ENCODE data around the gene PGBD1. TPM values are rescaled to one million over a fixed set of nuclear protein-coding genes. Genes with fewer than 3 reads are reported as not detected.

PGBD1 gene
- total and polyA plus RNA-seq, 5 donors from 2014 or later: 0.09 to 1.0 (median 0.42) TPM

- Mint-ChIP-seq H3K4me1 (peaks cover 0 to 6% (median 0%) of the 10 kb centered on the region in 4 donors), H3K27ac (peak within 1 kb of the TSS in 1 of 3 donors; percentile 7), H3K36me3 (no peaks in the 10 kb centered on the region), H3K4me3 (no peak within 1 kb of the TSS), H3K27me3 (peaks cover 17% of the 10 kb centered on the region), H3K9me3 (peaks cover 0 to 11% (median 7%) of the 10 kb centered on the region in 7 donors)
- peak; percentile 72 to 91 (median 77) for DNase-seq
- Histone ChIP-seq H3K4me1 (ENCODE audit: control insufficient read depth, insufficient read depth, low read length, poor library complexity, severe bottlenecking) (peaks cover 20% of the 10 kb centered on the region), H3K36me3 (ENCODE audit: control insufficient read depth, insufficient read depth, low read length) (no peaks in the 10 kb centered on the region), H3K9me3 (ENCODE audit: control insufficient read depth in 2 of 2, low read length in 2 of 2) (peaks cover 9 to 11% of the 10 kb centered on the region in 2 experiments), H3K27ac (ENCODE audit: insufficient read depth, low read length, poor library complexity, severe bottlenecking) (peak within 1 kb of the TSS; percentile 84), H3K4me3 (ENCODE audit: low read depth, low read length) (peak within 1 kb of the TSS; percentile 87), H3K27me3 (ENCODE audit: control insufficient read depth, insufficient read depth, low read length) (peaks cover 4% of the 10 kb centered on the region)
- ATAC-seq (ENCODE audit: low read depth in 2 of 2): peak; percentile 90 to 92
These were observed 54.4 kb downstream of the PGBD1 start, which contains the start of gene ZSCAN31 for GRCh38 chr6:28335564-28336283. ZSCAN31 (minus strand) TSS chr6:28336148; CDS start chr6:28329683, 6,465 bp downstream.

GRCh38 chr6:28336284-28337120 lies 55.1 kb downstream of the PGBD1 start:
- Mint-ChIP-seq H3K27me3 (peaks cover 19% of the 10 kb centered on the region), H3K36me3 (no peaks in the 10 kb centered on the region), H3K4me3 (no peak overlapping the region), H3K9me3 (peaks cover 0 to 14% (median 7%) of the 10 kb centered on the region in 7 donors), H3K4me1 (peaks cover 0 to 6% (median 0%) of the 10 kb centered on the region in 4 donors), H3K27ac (no peak overlapping the region)
- peak in 1 of 2 donors; percentile 25 for ATAC-seq (ENCODE audit: low read depth in 2 of 2)
- H3K36me3 ChIP-seq (ENCODE audit: control insufficient read depth, insufficient read depth, low read length): no peaks in the 10 kb centered on the region
- H3K4me1 ChIP-seq (ENCODE audit: control insufficient read depth, insufficient read depth, low read length, poor library complexity, severe bottlenecking): peaks cover 20% of the 10 kb centered on the region
- H3K4me3 ChIP-seq (ENCODE audit: low read depth, low read length): peak overlapping the region; percentile 87
- H3K27me3 ChIP-seq (ENCODE audit: control insufficient read depth, insufficient read depth, low read length): peaks cover 8% of the 10 kb centered on the region
- H3K9me3 ChIP-seq (ENCODE audit: control insufficient read depth in 2 of 2, low read length in 2 of 2): peaks cover 14% of the 10 kb centered on the region in 2 experiments
- DNase-seq: peak in 2 of 3 donors; percentile 30 to 47
- peak overlapping the region; percentile 84 for H3K27ac ChIP-seq (ENCODE audit: insufficient read depth, low read length, poor library complexity, severe bottlenecking)

DNA sequence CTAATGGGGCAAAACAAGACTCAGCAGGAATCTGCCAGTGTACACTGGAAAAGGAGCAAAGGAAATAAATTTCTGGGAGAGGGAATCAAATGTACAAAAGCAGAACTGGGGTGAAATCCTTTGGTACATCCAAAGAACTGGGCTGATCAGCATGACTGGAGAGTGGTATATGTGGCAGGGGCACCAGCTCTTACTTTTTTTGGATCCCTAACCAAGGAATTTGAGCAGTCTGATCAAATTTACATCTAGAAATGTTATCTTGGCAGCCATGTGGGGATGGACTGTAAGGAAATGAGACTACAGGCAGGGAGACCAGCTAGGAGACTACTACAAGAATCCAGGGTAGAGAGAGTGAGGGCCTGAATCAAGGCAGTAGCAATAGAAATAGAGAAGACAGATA lies 55.7 kb downstream of the PGBD1 start:
- H3K27me3 ChIP-seq (ENCODE audit: control insufficient read depth, insufficient read depth, low read length): peaks cover 8% of the 10 kb centered on the region
- no peak overlapping the region for H3K27ac ChIP-seq (ENCODE audit: insufficient read depth, low read length, poor library complexity, severe bottlenecking)
- no peak overlapping the region for H3K27ac Mint-ChIP-seq
- no peaks in the 10 kb centered on the region for H3K36me3 ChIP-seq (ENCODE audit: control insufficient read depth, insufficient read depth, low read length)
- DNase-seq (no peak), ATAC-seq (ENCODE audit: low read depth in 2 of 2) (no peak)
- H3K9me3 ChIP-seq (ENCODE audit: control insufficient read depth in 2 of 2, low read length in 2 of 2): peaks cover 14% of the 10 kb centered on the region in 2 experiments
- H3K4me3 Mint-ChIP-seq: no peak overlapping the region
- peak overlapping the region; percentile 87 for H3K4me3 ChIP-seq (ENCODE audit: low read depth, low read length)
- no peaks in the 10 kb centered on the region for H3K36me3 Mint-ChIP-seq
- peaks cover 20% of the 10 kb centered on the region for H3K4me1 ChIP-seq (ENCODE audit: control insufficient read depth, insufficient read depth, low read length, poor library complexity, severe bottlenecking)
- peaks cover 0 to 6% (median 0%) of the 10 kb centered on the region in 4 donors for H3K4me1 Mint-ChIP-seq
- H3K27me3 Mint-ChIP-seq: peaks cover 19% of the 10 kb centered on the region
- peaks cover 0 to 14% (median 7%) of the 10 kb centered on the region in 7 donors for H3K9me3 Mint-ChIP-seq

DNA sequence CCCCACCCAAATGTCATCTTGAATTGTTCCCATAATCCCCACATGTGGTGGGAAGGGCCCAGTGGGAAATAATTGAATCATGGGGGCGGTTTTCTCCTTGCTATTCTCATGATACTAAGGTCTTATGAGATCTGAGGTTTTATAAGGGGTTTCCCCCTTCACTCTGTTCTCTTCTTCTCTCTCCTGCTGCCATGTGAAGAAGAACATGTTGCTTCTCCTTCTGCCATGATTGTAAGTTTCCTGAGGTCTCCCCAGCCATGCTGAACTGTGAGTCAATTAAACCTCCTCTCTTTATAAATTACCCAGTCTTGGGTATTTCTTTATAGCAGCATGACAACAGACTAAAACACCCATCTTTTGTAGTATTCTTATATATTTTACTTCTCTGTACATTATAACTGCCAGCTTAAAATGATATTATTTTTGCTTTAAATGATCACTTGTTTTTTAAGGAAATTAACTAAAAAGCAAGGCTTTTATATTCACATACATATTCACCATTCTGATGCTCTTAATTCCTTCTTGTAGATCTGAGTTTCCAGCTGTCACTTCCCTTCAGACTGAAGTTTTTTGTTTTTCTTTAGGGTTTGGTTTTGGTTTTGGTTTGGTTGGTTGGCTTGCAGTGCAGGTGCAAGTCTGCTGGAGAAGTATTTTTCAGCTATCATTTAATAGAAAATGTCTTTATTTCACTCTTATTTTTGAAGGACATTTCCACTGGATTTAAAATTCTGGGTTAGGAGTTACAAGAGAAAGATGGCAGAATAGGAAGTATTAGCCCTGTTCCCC lies 59.1 kb downstream of the PGBD1 start:
- H3K4me1 ChIP-seq (ENCODE audit: control insufficient read depth, insufficient read depth, low read length, poor library complexity, severe bottlenecking): peaks cover 15% of the 10 kb centered on the region
- Mint-ChIP-seq H3K36me3 (no peaks in the 10 kb centered on the region), H3K9me3 (peaks cover 0 to 14% (median 7%) of the 10 kb centered on the region in 7 donors), H3K27me3 (peaks cover 27% of the 10 kb centered on the region), H3K27ac (no peak overlapping the region), H3K4me1 (no peaks in the 10 kb centered on the region), H3K4me3 (peak overlapping the region in 1 of 4 donors; percentile 34)
- H3K27me3 ChIP-seq (ENCODE audit: control insufficient read depth, insufficient read depth, low read length): peaks cover 11% of the 10 kb centered on the region
- ATAC-seq (ENCODE audit: low read depth in 2 of 2) (no peak), DNase-seq (peak in 1 of 3 donors; percentile 16)
- peaks cover 14% of the 10 kb centered on the region in 2 experiments for H3K9me3 ChIP-seq (ENCODE audit: control insufficient read depth in 2 of 2, low read length in 2 of 2)
- H3K27ac ChIP-seq (ENCODE audit: insufficient read depth, low read length, poor library complexity, severe bottlenecking): no peak overlapping the region
- H3K4me3 ChIP-seq (ENCODE audit: low read depth, low read length): no peak overlapping the region
- H3K36me3 ChIP-seq (ENCODE audit: control insufficient read depth, insufficient read depth, low read length): no peaks in the 10 kb centered on the region

DNA sequence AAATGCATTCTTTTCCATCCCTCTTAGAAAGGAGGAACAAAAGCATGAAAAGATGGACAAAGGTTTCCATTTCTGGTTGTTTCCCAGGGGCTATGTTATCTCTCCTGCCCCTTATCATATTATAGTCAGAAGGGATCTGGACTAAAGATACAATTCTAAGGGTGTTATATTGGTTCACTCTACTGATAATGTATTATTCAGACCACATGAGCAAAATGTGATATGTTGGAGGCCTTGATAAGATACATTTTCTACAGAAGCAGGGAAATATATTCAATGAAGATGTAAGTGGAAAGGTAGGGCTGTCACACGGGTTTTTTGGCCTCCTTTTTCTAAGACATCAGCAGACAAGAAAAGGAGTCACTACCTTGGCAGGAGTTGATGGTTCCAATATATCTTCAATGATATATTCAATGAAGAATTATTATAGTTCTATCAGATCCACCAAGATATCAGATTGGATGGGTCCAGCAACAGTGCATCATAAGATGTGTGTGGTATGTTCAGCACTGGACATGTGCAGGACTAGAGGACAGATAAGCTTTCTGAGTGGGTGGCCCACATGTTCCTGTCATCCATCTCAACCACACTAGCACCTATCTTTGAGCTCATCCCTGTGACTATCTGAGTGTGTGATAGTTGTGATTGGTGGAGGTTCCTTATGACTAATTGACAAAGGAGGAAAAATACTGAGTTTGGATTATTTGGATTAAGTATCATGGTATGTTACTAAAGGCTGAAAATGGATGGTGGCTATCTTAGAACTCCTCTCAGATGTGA lies 62.7 kb downstream of the PGBD1 start:
- H3K36me3 ChIP-seq (ENCODE audit: control insufficient read depth, insufficient read depth, low read length): no peaks in the 10 kb centered on the region
- no peak overlapping the region for H3K27ac Mint-ChIP-seq
- no peak for ATAC-seq (ENCODE audit: low read depth in 2 of 2)
- H3K27me3 Mint-ChIP-seq: peaks cover 51% of the 10 kb centered on the region
- no peak overlapping the region for H3K27ac ChIP-seq (ENCODE audit: insufficient read depth, low read length, poor library complexity, severe bottlenecking)
- H3K9me3 ChIP-seq (ENCODE audit: control insufficient read depth in 2 of 2, low read length in 2 of 2): peaks cover 14% of the 10 kb centered on the region in 2 experiments
- peaks cover 1 to 14% (median 7%) of the 10 kb centered on the region in 7 donors for H3K9me3 Mint-ChIP-seq
- H3K36me3 Mint-ChIP-seq: no peaks in the 10 kb centered on the region
- H3K27me3 ChIP-seq (ENCODE audit: control insufficient read depth, insufficient read depth, low read length): peaks cover 28% of the 10 kb centered on the region
- H3K4me1 ChIP-seq (ENCODE audit: control insufficient read depth, insufficient read depth, low read length, poor library complexity, severe bottlenecking): no peaks in the 10 kb centered on the region
- H3K4me3 ChIP-seq (ENCODE audit: low read depth, low read length): no peak overlapping the region
- H3K4me3 Mint-ChIP-seq: no peak overlapping the region
- H3K4me1 Mint-ChIP-seq: no peaks in the 10 kb centered on the region
- DNase-seq: no peak

DNA sequence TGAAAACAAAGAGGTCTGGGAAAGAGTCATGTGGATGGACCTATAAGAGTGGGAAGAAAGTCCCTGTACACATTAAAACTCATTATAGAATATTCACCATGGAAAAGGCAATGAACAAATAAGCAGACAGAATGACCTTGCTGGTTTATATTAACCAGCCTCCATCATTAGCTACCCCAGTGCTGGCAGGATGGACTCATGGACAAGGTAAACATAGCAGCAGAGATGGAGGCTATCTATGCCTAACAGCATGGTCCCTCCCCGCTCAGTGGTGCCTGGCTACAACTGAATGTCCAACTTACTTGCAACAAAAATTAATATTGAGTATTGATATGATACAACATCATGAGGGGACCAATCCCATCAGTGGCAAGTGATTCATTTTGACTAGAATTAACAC lies 63.8 kb downstream of the PGBD1 start:
- H3K27me3 Mint-ChIP-seq: peaks cover 57% of the 10 kb centered on the region
- peaks cover 6 to 9% (median 8%) of the 10 kb centered on the region in 4 donors for H3K4me1 Mint-ChIP-seq
- H3K36me3 ChIP-seq (ENCODE audit: control insufficient read depth, insufficient read depth, low read length): no peaks in the 10 kb centered on the region
- DNase-seq (no peak), ATAC-seq (ENCODE audit: low read depth in 2 of 2) (no peak)
- H3K9me3 Mint-ChIP-seq: peaks cover 1 to 8% (median 6%) of the 10 kb centered on the region in 7 donors
- peaks cover 8% of the 10 kb centered on the region for H3K4me1 ChIP-seq (ENCODE audit: control insufficient read depth, insufficient read depth, low read length, poor library complexity, severe bottlenecking)
- peaks cover 8 to 10% of the 10 kb centered on the region in 2 experiments for H3K9me3 ChIP-seq (ENCODE audit: control insufficient read depth in 2 of 2, low read length in 2 of 2)
- peaks cover 29% of the 10 kb centered on the region for H3K27me3 ChIP-seq (ENCODE audit: control insufficient read depth, insufficient read depth, low read length)
- no peak overlapping the region for H3K27ac ChIP-seq (ENCODE audit: insufficient read depth, low read length, poor library complexity, severe bottlenecking)
- H3K4me3 Mint-ChIP-seq: peak overlapping the region in 1 of 4 donors; percentile 29
- no peaks in the 10 kb centered on the region for H3K36me3 Mint-ChIP-seq
- H3K27ac Mint-ChIP-seq: no peak overlapping the region
- H3K4me3 ChIP-seq (ENCODE audit: low read depth, low read length): no peak overlapping the region
